ENCODE data around the gene MORN1. TPM values are rescaled to one million over a fixed set of nuclear protein-coding genes. Genes with fewer than 3 reads are reported as not detected.

Gene MORN1
- total and polyA plus RNA-seq, 10 of the 15 experiments (the other 5 are each of a cell fraction or from before 2014, with no cell fraction given), result 0.76 to 7.9 (median 5.5) TPM

- ChIA-PET RAD21 (ENCODE audit: unreplicated experiment) (no interaction called here), CTCF (no interaction called here), POLR2A (interaction anchor here (0.7 kb wide), 1 partner anchor 142 kb away, joined by 3 read pairs; no protein-coding TSS in a partner anchor), SMC1A (ENCODE audit: uncharacterized antibody, unreplicated experiment) (no interaction called here)
- H3K4me2 ChIP-seq (ENCODE audit: control insufficient read depth, insufficient read depth), result no peak overlapping the region
- no peak overlapping the region for H2AFZ ChIP-seq (ENCODE audit: control insufficient read depth, low read depth, low read length)
- FAIRE-seq, result no peak
- BruUV-seq (replicated peaks), result no TSS peak
- TF ChIP-seq IKZF1 (conservative IDR thresholded peaks at IDR 0.05), result no peak
- TF ChIP-seq, protein P1, sequence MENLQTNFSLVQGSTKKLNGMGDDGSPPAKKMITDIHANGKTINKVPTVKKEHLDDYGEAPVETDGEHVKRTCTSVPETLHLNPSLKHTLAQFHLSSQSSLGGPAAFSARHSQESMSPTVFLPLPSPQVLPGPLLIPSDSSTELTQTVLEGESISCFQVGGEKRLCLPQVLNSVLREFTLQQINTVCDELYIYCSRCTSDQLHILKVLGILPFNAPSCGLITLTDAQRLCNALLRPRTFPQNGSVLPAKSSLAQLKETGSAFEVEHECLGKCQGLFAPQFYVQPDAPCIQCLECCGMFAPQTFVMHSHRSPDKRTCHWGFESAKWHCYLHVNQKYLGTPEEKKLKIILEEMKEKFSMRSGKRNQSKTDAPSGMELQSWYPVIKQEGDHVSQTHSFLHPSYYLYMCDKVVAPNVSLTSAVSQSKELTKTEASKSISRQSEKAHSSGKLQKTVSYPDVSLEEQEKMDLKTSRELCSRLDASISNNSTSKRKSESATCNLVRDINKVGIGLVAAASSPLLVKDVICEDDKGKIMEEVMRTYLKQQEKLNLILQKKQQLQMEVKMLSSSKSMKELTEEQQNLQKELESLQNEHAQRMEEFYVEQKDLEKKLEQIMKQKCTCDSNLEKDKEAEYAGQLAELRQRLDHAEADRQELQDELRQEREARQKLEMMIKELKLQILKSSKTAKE (IDR thresholded peaks at IDR 0.05; ENCODE audit: low read depth, poor library complexity, severe bottlenecking), result no peak
- no peak for TF ChIP-seq POU2F2 (IDR thresholded peaks at IDR 0.05; ENCODE audit: borderline replicate concordance, low read depth, low read length)
- TF ChIP-seq NFXL1 (IDR thresholded peaks at IDR 0.05; ENCODE audit: borderline replicate concordance), result no peak
- TF ChIP-seq SREBF2 (IDR thresholded peaks at IDR 0.05; ENCODE audit: low read length), result no peak
- no peak for TF ChIP-seq ZSCAN29 (IDR thresholded peaks at IDR 0.05)
- no peak for TF ChIP-seq ASH2L (IDR thresholded peaks at IDR 0.05; ENCODE audit: borderline replicate concordance, low read depth)
- no peak for TF ChIP-seq ZZZ3 (IDR thresholded peaks at IDR 0.05; ENCODE audit: control insufficient read depth, insufficient read length, low read depth)
- no peak for TF ChIP-seq NFYA (IDR thresholded peaks at IDR 0.05; ENCODE audit: borderline replicate concordance, low read depth, low read length)
- TF ChIP-seq HCFC1 (IDR thresholded peaks at IDR 0.05; ENCODE audit: low read length), result no peak
- no peak for TF ChIP-seq ZBTB33 (IDR thresholded peaks at IDR 0.05)
- TF ChIP-seq, protein P2, sequence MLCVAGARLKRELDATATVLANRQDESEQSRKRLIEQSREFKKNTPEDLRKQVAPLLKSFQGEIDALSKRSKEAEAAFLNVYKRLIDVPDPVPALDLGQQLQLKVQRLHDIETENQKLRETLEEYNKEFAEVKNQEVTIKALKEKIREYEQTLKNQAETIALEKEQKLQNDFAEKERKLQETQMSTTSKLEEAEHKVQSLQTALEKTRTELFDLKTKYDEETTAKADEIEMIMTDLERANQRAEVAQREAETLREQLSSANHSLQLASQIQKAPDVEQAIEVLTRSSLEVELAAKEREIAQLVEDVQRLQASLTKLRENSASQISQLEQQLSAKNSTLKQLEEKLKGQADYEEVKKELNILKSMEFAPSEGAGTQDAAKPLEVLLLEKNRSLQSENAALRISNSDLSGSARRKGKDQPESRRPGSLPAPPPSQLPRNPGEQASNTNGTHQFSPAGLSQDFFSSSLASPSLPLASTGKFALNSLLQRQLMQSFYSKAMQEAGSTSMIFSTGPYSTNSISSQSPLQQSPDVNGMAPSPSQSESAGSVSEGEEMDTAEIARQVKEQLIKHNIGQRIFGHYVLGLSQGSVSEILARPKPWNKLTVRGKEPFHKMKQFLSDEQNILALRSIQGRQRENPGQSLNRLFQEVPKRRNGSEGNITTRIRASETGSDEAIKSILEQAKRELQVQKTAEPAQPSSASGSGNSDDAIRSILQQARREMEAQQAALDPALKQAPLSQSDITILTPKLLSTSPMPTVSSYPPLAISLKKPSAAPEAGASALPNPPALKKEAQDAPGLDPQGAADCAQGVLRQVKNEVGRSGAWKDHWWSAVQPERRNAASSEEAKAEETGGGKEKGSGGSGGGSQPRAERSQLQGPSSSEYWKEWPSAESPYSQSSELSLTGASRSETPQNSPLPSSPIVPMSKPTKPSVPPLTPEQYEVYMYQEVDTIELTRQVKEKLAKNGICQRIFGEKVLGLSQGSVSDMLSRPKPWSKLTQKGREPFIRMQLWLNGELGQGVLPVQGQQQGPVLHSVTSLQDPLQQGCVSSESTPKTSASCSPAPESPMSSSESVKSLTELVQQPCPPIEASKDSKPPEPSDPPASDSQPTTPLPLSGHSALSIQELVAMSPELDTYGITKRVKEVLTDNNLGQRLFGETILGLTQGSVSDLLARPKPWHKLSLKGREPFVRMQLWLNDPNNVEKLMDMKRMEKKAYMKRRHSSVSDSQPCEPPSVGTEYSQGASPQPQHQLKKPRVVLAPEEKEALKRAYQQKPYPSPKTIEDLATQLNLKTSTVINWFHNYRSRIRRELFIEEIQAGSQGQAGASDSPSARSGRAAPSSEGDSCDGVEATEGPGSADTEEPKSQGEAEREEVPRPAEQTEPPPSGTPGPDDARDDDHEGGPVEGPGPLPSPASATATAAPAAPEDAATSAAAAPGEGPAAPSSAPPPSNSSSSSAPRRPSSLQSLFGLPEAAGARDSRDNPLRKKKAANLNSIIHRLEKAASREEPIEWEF (IDR thresholded peaks at IDR 0.05; ENCODE audit: insufficient replicate concordance, low read depth, low read length), result no peak
- TF ChIP-seq ZNF274 (IDR thresholded peaks at IDR 0.05; ENCODE audit: insufficient read depth, insufficient read length), result no peak
- TF ChIP-seq EP300 (IDR thresholded peaks at IDR 0.05; ENCODE audit: borderline replicate concordance in 1 of 2, control insufficient read depth in 1 of 2, low read depth in 2 of 2, low read length in 2 of 2), result no peak
- TF ChIP-seq ZNF384 (IDR thresholded peaks at IDR 0.05; ENCODE audit: borderline replicate concordance, low read depth, low read length), result no peak
- TF ChIP-seq TARDBP (IDR thresholded peaks at IDR 0.05; ENCODE audit: borderline replicate concordance), result no peak
- no peak for TF ChIP-seq GABPA (IDR thresholded peaks at IDR 0.05; ENCODE audit: low read depth)
- TF ChIP-seq NR2F1 (conservative IDR thresholded peaks at IDR 0.05), result no peak
- WGBS (ENCODE audit: insufficient coverage, insufficient replicate concordance, low lambda C conversion rate, missing lambda C conversion rate), result 61% methylated on average over 13 of the region's 14 CpGs
- in situ Hi-C loops (cut with MboI) (no loop called here), intact Hi-C loops (cut with micrococcal nuclease; ENCODE audit: unreplicated experiment) (no loop called here)
- H3K79me2 ChIP-seq (ENCODE audit: control insufficient read depth, insufficient read depth, low read length), result no peaks in the 10 kb centered on the region
- H3K27me3 ChIP-seq (replicated peaks in 1 of 2; ENCODE audit: control insufficient read depth in 2 of 2, insufficient read depth in 2 of 2, low read length in 1 of 2), result no peaks in the 10 kb centered on the region; a peak in 1 of 4 replicates
- no peaks in the 10 kb centered on the region for H4K20me1 ChIP-seq (ENCODE audit: control insufficient read depth, insufficient read depth)
- no peak overlapping the region for H3K9ac ChIP-seq (ENCODE audit: control insufficient read depth, insufficient read depth, low read length)
- H3K4me3 ChIP-seq, result no peak overlapping the region
- DNase-seq (ENCODE audit: low read depth, low spot score), result no peak
- H3K36me3 ChIP-seq (ENCODE audit: control insufficient read depth in 2 of 2, insufficient read depth in 2 of 2, low read length in 1 of 2), result no peaks in the 10 kb centered on the region
- H3K4me1 ChIP-seq (ENCODE audit: control insufficient read depth, insufficient read depth, low read length), result no peaks in the 10 kb centered on the region
- H3K9me3 ChIP-seq (replicated peaks; ENCODE audit: control insufficient read depth, insufficient read depth, low read length), result no peaks in the 10 kb centered on the region
- H3K27ac ChIP-seq (ENCODE audit: control insufficient read depth, insufficient read depth), result no peak overlapping the region
- ATAC-seq, result no peak
Measured at GRCh38 chr1:2340918-2341254, 50.5 kb downstream of the MORN1 start.

Data from GM12878 (cell line).